Glutamatergic neuron (in vitro differentiated cells): ENCODE results near the gene DUS2. TPM values are rescaled to one million over a fixed set of nuclear protein-coding genes. Genes with fewer than 3 reads are reported as not detected.
"Not testable (repeated sequence)": the region's sequence is repeated elsewhere in the genome, so short reads cannot be mapped to it uniquely, and the experiment has no call there.

Source experiments
- DNase-seq: peaks from one replicate; pipeline ENCODE4 v3.0.0; 2022
- H3K27ac Mint-ChIP-seq: one replicate; pipeline ENCODE4 v1.8.0; 2020; ENCODE audit warnings: mild to moderate bottlenecking, mixed read lengths, inconsistent platforms; ENCODE audit not compliant: unreplicated experiment
- H3K27me3 Mint-ChIP-seq: one replicate; pipeline ENCODE4 v1.8.0; 2020; ENCODE audit warnings: mild to moderate bottlenecking, moderate library complexity, mixed read lengths, inconsistent platforms; ENCODE audit not compliant: unreplicated experiment
- H3K36me3 Mint-ChIP-seq: one replicate; pipeline ENCODE4 v1.8.0; 2020; ENCODE audit warnings: mild to moderate bottlenecking, mixed read lengths, inconsistent platforms; ENCODE audit not compliant: unreplicated experiment
- H3K4me1 Mint-ChIP-seq: one replicate; pipeline ENCODE4 v1.8.0; 2020; ENCODE audit warnings: mild to moderate bottlenecking, low read depth, mixed read lengths, inconsistent platforms; ENCODE audit not compliant: unreplicated experiment
- H3K4me3 Mint-ChIP-seq: one replicate; pipeline ENCODE4 v1.8.0; 2020; ENCODE audit warnings: mild to moderate bottlenecking, mixed read lengths, inconsistent platforms; ENCODE audit not compliant: unreplicated experiment
- H3K9me3 Mint-ChIP-seq: one replicate; pipeline ENCODE4 v1.8.0; 2020; ENCODE audit warnings: mild to moderate bottlenecking, moderate library complexity, mixed read lengths, inconsistent platforms; ENCODE audit not compliant: unreplicated experiment
- CTCF ChIP-seq: fragments of 200-600 bp; sonication (generic); IDR thresholded peaks from one replicate; pipeline ENCODE4 v1.5.0; 2021; ENCODE audit not compliant: partially characterized antibody, unreplicated experiment
- total RNA-seq: library from RNA; stranded (reverse); fragmentation: NEBNext Ultra II Directional; extraction: Animal tissue kit (Norgen Biotek cat#: 25700); gene quantifications from one replicate; pipeline ENCODE4 v1.2.1, GENCODE V29; 2021; ENCODE audit not compliant: unreplicated experiment

Gene DUS2
- total RNA-seq, 1 donor from 2014 or later = 21.0 TPM

GRCh38 chr16:68116256-68116867, 93.3 kb downstream of the DUS2 start:
- Mint-ChIP-seq H3K27ac (no peak overlapping the region), H3K9me3 (peaks cover 8% of the 10 kb centered on the region), H3K27me3 (no peaks in the 10 kb centered on the region), H3K36me3 (peaks cover 13% of the 10 kb centered on the region), H3K4me1 (no peaks in the 10 kb centered on the region), H3K4me3 (no peak overlapping the region)
- DNase-seq = no peak
- TF ChIP-seq CTCF = peak; percentile 28

- Mint-ChIP-seq H3K4me3 (no peak overlapping the region), H3K4me1 (no peaks in the 10 kb centered on the region), H3K9me3 (peaks cover 6% of the 10 kb centered on the region), H3K27me3 (no peaks in the 10 kb centered on the region), H3K27ac (no peak overlapping the region), H3K36me3 (peaks cover 3% of the 10 kb centered on the region)
- TF ChIP-seq CTCF = no peak
- no peak for DNase-seq
Observed at GRCh38 chr16:68117884-68118283, 94.8 kb downstream of the DUS2 start.

- H3K4me1 Mint-ChIP-seq, H3K4me3 Mint-ChIP-seq, DNase-seq, H3K36me3 Mint-ChIP-seq, H3K9me3 Mint-ChIP-seq, H3K27me3 Mint-ChIP-seq, H3K27ac Mint-ChIP-seq: not testable (repeated sequence)
Observed at GRCh38 chr16:68118954-68119353, 95.9 kb downstream of the DUS2 start.

GRCh38 chr16:68120496-68120895, 97.4 kb downstream of the DUS2 start:
- DNase-seq, H3K4me3 Mint-ChIP-seq, H3K4me1 Mint-ChIP-seq, H3K27ac Mint-ChIP-seq, H3K36me3 Mint-ChIP-seq, H3K27me3 Mint-ChIP-seq, H3K9me3 Mint-ChIP-seq: not testable (repeated sequence)

- H3K36me3 Mint-ChIP-seq = no peaks in the 10 kb centered on the region
- H3K27ac Mint-ChIP-seq = no peak overlapping the region
- no peak for TF ChIP-seq CTCF
Observed at GRCh38 chr16:68126395-68126794, 103.3 kb downstream of the DUS2 start.

GRCh38 chr16:68128577-68129305, 105.7 kb downstream of the DUS2 start:
- Mint-ChIP-seq H3K27ac (no peak overlapping the region), H3K9me3 (no peaks in the 10 kb centered on the region), H3K36me3 (no peaks in the 10 kb centered on the region), H3K4me3 (no peak overlapping the region), H3K4me1 (no peaks in the 10 kb centered on the region), H3K27me3 (no peaks in the 10 kb centered on the region)
- no peak for TF ChIP-seq CTCF
- DNase-seq = no peak

More at GRCh38 chr16:68126395-68126794, 103.3 kb downstream of the DUS2 start:
- Mint-ChIP-seq H3K4me3 (no peak overlapping the region), H3K27me3 (no peaks in the 10 kb centered on the region), H3K9me3 (peaks cover 3% of the 10 kb centered on the region), H3K4me1 (no peaks in the 10 kb centered on the region)
- no peak for DNase-seq
